Femur (tissue), 1 donor: ENCODE data around the gene ARHGAP31.
"Not testable (repeated sequence)": the region's sequence is repeated elsewhere in the genome, so short reads cannot be mapped to it uniquely, and the experiment has no call there.

Experiments
- DNase-seq: peaks from one replicate; pipeline ENCODE4 v3.0.0-alpha.2; 2017

ARHGAP31 gene

GRCh38 chr3:119352034-119352609 lies 57.9 kb downstream of the ARHGAP31 start:
- DNase-seq, result no peak

GRCh38 chr3:119352863-119353527 lies 58.8 kb downstream of the ARHGAP31 start:
- no peak for DNase-seq

GRCh38 chr3:119355608-119356007 lies 61.4 kb downstream of the ARHGAP31 start:
- DNase-seq, result not testable (repeated sequence)

- no peak for DNase-seq
These were observed 62.5 kb downstream of the ARHGAP31 start for GRCh38 chr3:119356646-119357045.

GRCh38 chr3:119357190-119357589 lies 63.0 kb downstream of the ARHGAP31 start:
- DNase-seq, result no peak

- no peak for DNase-seq
These were observed 65.5 kb downstream of the ARHGAP31 start for GRCh38 chr3:119359476-119360326.

- DNase-seq, result no peak
These were observed 66.7 kb downstream of the ARHGAP31 start for GRCh38 chr3:119360736-119361462.

- DNase-seq, result no peak
These were observed 67.8 kb downstream of the ARHGAP31 start for GRCh38 chr3:119362010-119362409.

GRCh38 chr3:119362940-119363725 lies 69.0 kb downstream of the ARHGAP31 start:
- DNase-seq, result no peak

GRCh38 chr3:119364401-119364800 lies 70.2 kb downstream of the ARHGAP31 start:
- DNase-seq, result no peak

GRCh38 chr3:119365418-119365817 lies 71.2 kb downstream of the ARHGAP31 start:
- DNase-seq, result no peak

- DNase-seq, result no peak
These were observed 72.8 kb downstream of the ARHGAP31 start for GRCh38 chr3:119367000-119367399.

GRCh38 chr3:119368298-119368697 lies 74.1 kb downstream of the ARHGAP31 start:
- no peak for DNase-seq

GRCh38 chr3:119371786-119372185 lies 77.6 kb downstream of the ARHGAP31 start:
- not testable (repeated sequence) for DNase-seq

GRCh38 chr3:119375106-119375505 lies 80.9 kb downstream of the ARHGAP31 start:
- DNase-seq, result no peak

- no peak for DNase-seq
These were observed 81.3 kb downstream of the ARHGAP31 start for GRCh38 chr3:119375510-119375909.

- no peak for DNase-seq
These were observed 82.6 kb downstream of the ARHGAP31 start for GRCh38 chr3:119376758-119377157.

- no peak for DNase-seq
These were observed 84.1 kb downstream of the ARHGAP31 start for GRCh38 chr3:119378259-119378803.

- no peak for DNase-seq
These were observed 86.5 kb downstream of the ARHGAP31 start for GRCh38 chr3:119380697-119381096.

GRCh38 chr3:119382134-119382533 lies 88.0 kb downstream of the ARHGAP31 start:
- no peak for DNase-seq

- no peak for DNase-seq
These were observed 94.4 kb downstream of the ARHGAP31 start for GRCh38 chr3:119388577-119388976.

GRCh38 chr3:119395923-119396358 lies 101.8 kb downstream of the ARHGAP31 start:
- no peak for DNase-seq
